GM19099 (cell line): ENCODE measurements around the gene LRRC45.

Experiments
- POLR2A ChIP-seq: IDR thresholded peaks from 3 replicates; pipeline ENCODE4 v1.6.1; 2011; ENCODE audit warnings: low read depth; ENCODE audit not compliant: insufficient read length; ENCODE audit errors: extremely low read depth

LRRC45 gene

DNA sequence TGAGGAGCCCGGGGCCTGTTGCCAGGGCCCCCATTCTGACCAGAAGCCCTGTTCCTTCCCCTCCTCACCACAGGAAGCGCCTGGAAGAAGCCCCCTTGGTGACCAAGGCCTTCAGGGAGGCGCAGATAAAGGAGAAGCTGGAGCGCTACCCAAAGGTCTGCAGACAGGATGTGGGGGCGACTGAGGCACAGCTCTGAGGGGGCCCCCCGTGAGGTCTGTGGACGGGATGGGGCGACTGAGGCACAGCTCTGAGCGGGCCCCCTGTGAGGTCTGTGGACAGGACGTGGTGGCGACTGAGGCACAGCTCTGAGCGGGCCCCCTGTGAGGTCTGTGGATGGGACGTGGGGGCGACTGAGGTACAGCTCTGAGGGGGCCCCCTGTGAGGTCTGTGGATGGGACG, 13.7 kb upstream of the LRRC45 start:
- no peak for TF ChIP-seq POLR2A

DNA sequence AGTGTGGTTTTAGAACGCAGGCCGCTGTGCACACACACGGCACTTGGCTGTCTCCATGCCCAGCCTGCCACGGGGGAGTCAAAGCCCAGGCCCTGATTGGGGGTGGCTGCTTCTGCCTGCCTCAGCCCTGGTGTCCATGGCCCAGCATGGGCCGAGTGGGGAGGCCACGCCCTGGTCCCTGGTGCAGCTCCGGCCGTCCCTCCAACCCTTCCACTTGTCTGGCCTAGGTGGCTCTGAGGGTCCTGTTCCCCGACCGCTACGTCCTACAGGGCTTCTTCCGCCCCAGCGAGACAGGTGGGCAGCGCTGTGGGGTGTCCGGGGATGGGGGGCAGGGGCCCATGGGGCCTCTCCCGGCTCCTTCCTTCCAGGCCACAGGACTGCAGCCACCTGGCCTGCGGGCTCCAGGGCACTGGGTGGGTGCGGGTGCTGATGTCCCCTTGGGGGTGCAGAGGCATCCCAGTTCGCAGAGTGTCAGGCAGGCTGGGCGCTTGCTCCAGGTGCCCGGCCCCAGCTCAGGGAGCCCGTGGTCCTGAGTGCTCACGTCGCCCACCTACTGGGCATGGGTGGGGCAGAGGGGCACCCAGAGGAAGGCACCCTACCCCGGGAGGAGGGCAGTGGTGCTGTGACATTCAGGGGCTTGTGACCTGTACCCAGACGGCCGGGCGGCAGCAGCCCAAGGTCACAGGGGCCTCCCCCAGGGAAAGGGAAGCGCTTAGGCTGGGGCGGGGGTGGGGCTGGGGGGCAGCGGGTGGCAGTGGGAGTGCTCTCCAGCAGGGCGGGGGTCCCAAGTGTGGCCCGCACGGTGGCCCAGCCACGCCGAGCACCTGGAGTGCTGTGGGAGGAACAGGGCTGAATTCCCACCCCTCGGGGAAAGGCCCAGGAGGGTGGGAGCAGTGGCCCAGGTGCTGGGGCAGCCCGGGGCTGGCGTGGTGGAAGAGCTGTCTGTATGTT, 12.3 kb upstream of the LRRC45 start:
- no peak for TF ChIP-seq POLR2A

DNA sequence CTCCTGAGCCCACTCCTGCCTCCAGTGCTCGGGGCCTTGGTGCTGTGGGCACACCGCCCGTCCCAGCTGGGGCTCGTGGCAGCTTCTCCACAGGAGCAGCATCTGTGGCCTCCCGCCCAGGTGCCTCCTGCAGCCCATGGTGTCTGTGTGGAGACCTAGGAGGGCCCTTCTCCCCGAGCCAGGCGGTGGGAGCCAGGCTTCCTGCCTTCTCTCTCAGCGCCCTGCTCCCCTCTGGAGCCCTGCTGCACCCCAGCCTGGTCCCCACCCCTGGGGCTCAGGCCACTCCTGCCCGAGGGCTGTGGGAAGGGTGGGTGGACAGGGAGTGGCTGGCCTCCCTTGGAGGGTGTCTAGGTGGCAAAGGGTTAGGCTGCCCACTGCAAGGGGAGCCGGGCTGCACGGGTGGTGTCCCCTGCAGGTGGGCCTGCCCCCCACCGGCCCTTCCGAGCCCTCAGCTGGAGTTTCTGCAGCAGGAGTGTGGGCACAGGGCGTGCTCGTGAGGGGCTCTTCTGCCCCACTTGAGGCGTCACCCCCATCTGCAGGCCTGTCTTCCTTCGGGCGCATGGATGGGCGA, 11.4 kb upstream of the LRRC45 start:
- no peak for TF ChIP-seq POLR2A

DNA sequence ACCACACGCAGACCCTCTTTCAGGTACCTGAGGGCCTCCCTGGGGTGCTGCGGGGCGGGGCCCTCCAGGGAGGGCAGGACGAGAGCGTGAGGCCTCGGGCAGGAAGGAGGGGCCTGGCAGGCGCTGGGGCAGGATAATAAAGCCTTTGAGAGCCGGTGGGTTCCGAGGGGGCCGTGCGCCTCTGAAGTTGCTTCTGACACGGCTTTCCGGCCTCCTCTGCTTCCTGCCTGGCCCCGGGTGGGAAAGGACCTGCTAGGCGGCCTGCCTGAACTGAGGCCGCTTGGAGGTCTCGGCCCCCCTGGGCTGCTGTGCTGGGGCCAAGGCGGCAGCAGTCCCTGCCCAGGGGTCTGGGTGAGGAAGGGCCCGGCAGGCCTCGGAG, 10.9 kb upstream of the LRRC45 start:
- no peak for TF ChIP-seq POLR2A

DNA sequence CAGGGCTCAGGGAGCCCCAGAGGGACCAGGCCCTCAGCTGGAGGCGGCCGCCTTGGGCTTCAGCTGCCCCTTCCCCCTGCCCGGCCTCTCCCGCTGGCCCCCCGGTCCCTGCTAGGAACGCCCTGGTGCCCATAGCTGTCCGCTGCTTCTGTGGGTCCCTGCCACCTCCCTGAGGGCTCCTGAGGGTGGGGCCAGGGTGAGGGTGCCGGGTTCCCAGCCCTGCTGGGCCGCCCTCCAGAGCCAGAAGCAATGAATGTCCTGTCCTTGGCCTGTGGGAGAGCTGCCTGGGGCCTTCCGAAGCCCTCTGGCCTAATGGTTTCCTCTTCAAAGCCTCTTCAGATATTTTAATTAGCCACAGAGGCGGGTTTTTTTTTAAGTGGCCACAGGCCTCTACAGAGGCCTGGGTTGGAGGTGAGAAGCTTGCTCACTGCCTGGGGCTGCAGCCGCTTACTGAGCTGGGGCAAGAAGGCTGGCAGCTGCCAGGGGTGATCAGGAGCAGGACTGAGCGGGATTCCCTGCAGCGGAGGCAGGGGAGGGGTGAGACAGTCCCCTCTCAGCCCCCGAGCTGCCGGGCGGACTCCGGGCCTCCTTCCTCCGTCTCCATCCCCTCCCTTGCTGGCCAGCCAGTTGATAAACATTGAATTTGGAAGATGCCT, 10.3 kb upstream of the LRRC45 start:
- TF ChIP-seq POLR2A = no peak

DNA sequence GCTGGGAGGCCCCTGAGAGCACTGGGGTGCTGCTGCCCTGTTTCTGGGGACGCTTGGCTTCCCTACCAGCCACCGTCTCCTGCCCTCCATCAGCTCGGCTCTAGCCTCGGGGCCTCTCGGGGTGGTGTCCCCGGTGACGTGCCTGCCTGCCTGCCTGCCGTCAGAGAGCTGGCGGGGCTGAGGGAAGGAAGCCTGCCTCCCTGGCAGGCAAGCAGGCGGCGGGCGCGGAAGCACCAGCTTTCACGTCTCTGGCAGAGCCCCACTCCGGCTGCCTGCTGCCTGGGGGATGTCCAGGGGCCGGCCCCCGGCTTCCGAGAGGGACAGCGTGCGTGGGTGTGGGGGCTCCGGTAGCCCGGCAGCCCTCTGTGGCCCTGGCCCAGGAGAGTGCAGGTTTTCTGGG, 9.8 kb upstream of the LRRC45 start:
- no peak for TF ChIP-seq POLR2A

DNA sequence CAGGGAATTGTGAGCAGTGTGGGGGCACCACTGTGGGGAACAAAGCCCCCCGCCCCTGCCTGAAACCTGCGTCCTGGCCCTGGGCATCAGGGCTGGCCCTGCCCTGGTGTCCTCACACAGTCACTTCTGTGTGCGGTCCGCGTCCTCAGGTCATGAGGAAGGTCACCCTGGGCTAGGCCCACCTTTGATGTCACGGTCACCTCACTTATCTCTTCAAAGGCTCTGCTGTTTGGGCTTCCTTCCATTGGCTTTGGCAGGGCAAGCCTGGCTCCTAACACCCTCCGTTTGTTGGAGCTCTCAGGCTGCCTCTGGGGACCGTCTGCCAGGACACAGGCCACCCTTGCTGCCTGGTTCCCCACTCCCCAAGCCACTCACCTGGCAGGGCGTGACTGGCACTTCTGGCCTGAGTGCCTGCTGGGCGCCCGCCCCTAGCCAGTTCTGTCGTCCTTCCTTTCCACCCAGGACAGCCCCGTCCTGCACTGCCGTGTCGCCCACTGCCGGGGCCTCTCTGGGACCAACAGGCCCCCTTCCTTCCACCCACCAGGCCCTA, 9.3 kb upstream of the LRRC45 start:
- no peak for TF ChIP-seq POLR2A

GRCh38 chr17:82014432-82014831, 8.7 kb upstream of the LRRC45 start:
- no peak for TF ChIP-seq POLR2A

GRCh38 chr17:82014971-82015310, 8.2 kb upstream of the LRRC45 start:
- no peak for TF ChIP-seq POLR2A

GRCh38 chr17:82015311-82015971, 7.7 kb upstream of the LRRC45 start:
- TF ChIP-seq POLR2A = no peak

DNA sequence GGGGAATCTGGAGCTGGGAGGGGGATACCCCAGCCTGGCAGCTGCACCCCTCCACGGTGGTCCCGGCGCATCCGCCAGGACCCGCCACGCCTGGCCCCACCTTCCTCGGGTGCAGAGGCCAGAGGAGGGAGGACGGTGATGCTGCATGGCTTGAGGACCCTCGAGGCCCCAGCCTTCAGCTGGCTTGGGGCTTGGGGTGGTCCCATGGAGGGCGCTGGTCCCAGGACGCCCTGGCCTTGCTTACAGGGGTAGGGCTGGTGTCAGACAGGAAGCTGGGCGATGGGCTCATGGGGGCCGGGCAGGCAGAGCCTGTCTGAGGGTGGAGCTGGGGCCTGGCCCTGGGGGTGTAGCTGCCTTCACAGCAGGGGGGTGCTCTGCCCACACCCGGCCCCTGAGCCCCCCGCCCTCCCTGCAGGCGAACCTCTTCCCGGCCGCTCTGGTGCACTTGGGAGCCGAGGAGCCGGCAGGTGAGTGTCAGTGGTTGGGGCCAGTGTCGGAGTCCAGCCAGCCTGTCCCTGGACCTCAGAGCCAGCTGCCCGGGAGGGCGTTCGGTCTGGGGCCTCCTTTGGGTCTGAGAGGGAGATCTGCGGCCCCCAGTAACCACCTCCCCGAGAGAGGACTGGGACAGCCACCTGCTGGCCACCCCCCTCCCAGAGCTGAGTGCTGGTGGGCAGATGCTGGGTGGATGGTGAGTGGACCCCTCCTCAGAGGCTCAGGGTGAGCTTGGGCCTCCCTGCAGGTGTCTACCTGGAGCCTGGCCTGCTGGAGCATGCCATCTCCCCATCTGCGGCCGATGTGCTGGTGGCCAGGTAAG, 6.8 kb upstream of the LRRC45 start:
- no peak for TF ChIP-seq POLR2A

- TF ChIP-seq POLR2A = no peak
These were observed 6.1 kb upstream of the LRRC45 start for GRCh38 chr17:82016875-82017459.

GRCh38 chr17:82017612-82018151, 5.4 kb upstream of the LRRC45 start:
- TF ChIP-seq POLR2A = no peak

DNA sequence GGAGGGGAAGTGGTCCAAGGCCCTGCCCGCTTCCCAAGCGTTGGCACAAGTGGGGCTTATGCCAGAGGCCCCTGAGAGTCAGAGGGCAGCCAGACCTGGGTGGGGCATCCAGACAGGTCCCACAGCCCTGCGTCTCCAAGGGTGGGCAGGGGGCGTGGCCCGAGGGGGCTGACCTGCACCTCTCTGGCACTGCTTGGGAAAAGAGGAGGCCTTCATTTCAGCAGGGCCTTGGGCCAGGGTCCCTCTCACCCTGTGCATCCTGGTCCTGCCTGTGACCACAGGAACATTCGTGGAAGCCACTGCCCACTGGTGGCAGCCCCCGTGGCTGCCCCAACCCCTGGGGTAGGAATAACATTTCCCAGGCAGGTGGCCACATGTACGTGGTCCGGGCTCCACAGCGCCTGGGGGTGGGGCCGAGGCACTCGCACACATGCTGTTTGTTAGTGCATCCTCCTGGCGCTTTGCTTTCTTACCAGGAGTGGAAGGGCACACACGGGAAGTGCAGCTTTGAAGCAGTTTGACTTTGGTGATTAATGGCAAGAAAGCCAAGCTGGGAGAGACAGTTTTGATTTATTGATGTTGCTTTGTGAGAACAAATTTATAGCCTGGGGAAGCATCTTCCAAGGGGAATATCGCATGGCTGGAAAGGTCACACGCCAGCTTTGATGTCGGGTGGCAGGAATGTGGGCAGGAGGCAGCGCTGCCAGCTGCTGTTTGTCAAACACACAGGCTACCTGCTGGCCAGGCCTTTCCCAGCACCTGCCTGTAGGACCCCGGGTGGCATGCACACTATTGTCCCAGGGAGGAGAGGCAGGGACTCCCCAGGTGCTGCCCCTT, 4.7 kb upstream of the LRRC45 start:
- TF ChIP-seq POLR2A = no peak
